Stimulated activated memory B cell treated with anti-CD40 and anti-IgM and Interleukin-4, amounts not matched to agents 10 μg/mL and 1 μg/mL and 100 μg/mL, for 72 hours (primary cell): ENCODE measurements around the gene GSTP1.
"Not testable (repeated sequence)": the region's sequence is repeated elsewhere in the genome, so short reads cannot be mapped to it uniquely, and the experiment has no call there.

Source experiments
- ATAC-seq: fragments of 150-1000 bp; cut with Tn5 transposase; 2 replicates; pipeline ENCODE4 v1.10.0; 2021
- H3K27ac Mint-ChIP-seq: one replicate; pipeline ENCODE4 v1.8.0; 2022; ENCODE audit warnings: mild to moderate bottlenecking, mixed read lengths
- H3K27me3 Mint-ChIP-seq: one replicate; pipeline ENCODE4 v1.8.0; 2022; ENCODE audit warnings: mixed read lengths
- H3K36me3 Mint-ChIP-seq: one replicate; pipeline ENCODE4 v1.8.0; 2022; ENCODE audit warnings: mixed read lengths
- H3K4me1 Mint-ChIP-seq: one replicate; pipeline ENCODE4 v1.8.0; 2022; ENCODE audit warnings: mixed read lengths
- H3K4me3 Mint-ChIP-seq: one replicate; pipeline ENCODE4 v1.8.0; 2022; ENCODE audit warnings: mild to moderate bottlenecking, moderate library complexity, mixed read lengths
- H3K9me3 Mint-ChIP-seq: one replicate; pipeline ENCODE4 v1.8.0; 2022; ENCODE audit warnings: mixed read lengths

GSTP1 gene

DNA sequence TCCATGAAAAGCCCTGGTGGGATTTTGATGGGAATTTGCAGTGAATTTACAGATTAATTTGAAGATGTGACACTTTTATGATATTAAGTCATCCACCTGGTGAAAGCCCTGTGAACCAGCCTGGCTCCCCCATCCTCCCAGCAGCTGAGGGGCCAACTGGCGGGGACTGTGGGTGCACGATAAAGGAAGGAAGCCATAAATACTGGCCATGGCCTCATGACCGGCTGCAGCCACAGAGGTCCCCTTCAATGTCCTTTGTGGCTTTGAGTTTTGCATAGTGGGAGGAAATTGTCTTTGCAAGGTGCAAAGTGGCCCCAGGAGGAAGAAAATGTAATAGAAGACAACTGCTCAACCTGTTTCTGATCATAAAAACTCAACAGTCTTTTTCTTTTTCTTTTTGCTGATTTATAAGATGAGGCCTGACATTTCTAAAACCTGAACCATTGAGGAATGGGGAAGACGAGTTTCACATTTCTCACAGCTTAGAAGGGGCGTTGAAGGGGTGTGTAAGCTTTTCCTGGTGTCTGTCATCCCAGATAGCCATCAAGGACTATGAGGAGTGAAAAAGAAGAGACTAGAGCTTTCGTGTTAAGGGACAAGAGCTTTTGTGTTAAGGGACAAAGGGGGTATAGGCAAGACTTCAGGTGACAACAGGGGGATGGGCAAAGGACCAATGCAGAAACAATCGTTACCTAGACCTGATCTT lies 16.9 kb downstream of the GSTP1 start:
- H3K27ac Mint-ChIP-seq, result no peak overlapping the region
- peaks cover 16% of the 10 kb centered on the region for H3K27me3 Mint-ChIP-seq
- H3K4me1 Mint-ChIP-seq, result peaks cover 28% of the 10 kb centered on the region
- peak overlapping the region; percentile 52 for H3K4me3 Mint-ChIP-seq
- H3K9me3 Mint-ChIP-seq, result peaks cover 2% of the 10 kb centered on the region
- peak; percentile 89 for ATAC-seq
- H3K36me3 Mint-ChIP-seq, result no peaks in the 10 kb centered on the region

DNA sequence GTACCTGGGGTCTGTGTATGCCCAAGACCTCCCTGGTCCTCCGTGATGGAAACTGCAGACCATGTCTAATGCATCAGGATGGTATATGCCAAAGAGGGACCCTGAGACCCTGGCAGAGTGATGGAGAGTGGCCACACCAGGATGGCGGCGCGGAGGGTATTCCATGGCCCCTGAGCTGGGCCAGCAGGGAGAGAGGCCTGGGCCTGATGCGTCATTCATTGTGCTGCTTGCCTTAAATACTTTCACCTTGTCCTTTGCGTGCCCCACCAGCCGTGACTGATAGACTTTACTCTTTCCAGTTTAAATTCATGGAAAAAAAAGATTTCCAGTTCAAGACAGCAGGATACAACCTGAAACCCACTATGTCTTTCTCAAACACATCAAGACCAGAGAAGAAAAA lies 17.5 kb downstream of the GSTP1 start:
- no peak for ATAC-seq
- peaks cover 34% of the 10 kb centered on the region for H3K4me1 Mint-ChIP-seq
- no peaks in the 10 kb centered on the region for H3K36me3 Mint-ChIP-seq
- no peak overlapping the region for H3K27ac Mint-ChIP-seq
- peaks cover 21% of the 10 kb centered on the region for H3K27me3 Mint-ChIP-seq
- no peak overlapping the region for H3K4me3 Mint-ChIP-seq
- H3K9me3 Mint-ChIP-seq, result peaks cover 2% of the 10 kb centered on the region

DNA sequence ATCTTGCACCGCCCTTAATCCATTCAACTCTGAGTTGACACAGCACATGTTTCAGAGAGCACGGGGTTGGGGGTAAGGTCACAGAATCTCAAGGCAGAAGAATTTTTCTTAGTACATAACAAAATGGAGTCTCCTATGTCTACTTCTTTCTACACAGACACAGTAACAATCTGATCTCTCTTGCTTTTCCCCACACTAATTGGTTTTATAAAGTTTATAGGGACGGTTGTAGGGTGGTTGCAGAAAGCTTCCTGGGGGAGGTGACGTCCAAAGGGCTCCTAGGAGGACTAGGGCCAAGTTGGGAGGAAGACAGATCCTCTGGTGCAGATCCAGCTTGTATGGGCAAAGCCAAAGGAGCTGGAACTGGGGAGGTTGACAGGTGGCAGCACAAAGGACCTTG lies 20.5 kb downstream of the GSTP1 start:
- not testable (repeated sequence) for H3K4me3 Mint-ChIP-seq, H3K27ac Mint-ChIP-seq, H3K36me3 Mint-ChIP-seq, H3K9me3 Mint-ChIP-seq, ATAC-seq
- Mint-ChIP-seq H3K4me1 (peaks cover 55% of the 10 kb centered on the region), H3K27me3 (peaks cover 21% of the 10 kb centered on the region)

DNA sequence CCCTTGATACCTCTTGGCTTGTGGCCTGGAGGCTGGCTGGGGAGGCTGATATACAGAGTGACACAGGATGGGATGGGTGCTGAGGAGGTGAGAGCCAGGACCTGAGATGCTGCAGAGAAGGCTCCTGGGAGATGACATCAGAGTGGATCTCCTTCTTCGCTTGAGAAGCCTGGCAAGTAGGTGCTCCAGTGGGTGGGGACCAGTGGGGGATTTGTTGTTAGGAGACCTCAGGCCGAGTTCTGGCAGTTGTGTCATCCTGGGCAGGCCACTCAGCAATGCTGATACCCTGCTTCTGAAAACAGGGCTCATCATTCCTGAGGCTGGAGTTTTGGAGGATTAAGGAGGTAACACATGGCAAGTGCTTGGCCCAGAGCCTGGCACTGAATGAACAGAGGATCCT lies 21.2 kb downstream of the GSTP1 start:
- H3K27me3 Mint-ChIP-seq, result peaks cover 21% of the 10 kb centered on the region
- H3K4me1 Mint-ChIP-seq, result peaks cover 51% of the 10 kb centered on the region
- H3K36me3 Mint-ChIP-seq, result peaks cover 14% of the 10 kb centered on the region
- ATAC-seq, result no peak
- H3K9me3 Mint-ChIP-seq, result no peaks in the 10 kb centered on the region
- H3K27ac Mint-ChIP-seq, result no peak overlapping the region
- no peak overlapping the region for H3K4me3 Mint-ChIP-seq

DNA sequence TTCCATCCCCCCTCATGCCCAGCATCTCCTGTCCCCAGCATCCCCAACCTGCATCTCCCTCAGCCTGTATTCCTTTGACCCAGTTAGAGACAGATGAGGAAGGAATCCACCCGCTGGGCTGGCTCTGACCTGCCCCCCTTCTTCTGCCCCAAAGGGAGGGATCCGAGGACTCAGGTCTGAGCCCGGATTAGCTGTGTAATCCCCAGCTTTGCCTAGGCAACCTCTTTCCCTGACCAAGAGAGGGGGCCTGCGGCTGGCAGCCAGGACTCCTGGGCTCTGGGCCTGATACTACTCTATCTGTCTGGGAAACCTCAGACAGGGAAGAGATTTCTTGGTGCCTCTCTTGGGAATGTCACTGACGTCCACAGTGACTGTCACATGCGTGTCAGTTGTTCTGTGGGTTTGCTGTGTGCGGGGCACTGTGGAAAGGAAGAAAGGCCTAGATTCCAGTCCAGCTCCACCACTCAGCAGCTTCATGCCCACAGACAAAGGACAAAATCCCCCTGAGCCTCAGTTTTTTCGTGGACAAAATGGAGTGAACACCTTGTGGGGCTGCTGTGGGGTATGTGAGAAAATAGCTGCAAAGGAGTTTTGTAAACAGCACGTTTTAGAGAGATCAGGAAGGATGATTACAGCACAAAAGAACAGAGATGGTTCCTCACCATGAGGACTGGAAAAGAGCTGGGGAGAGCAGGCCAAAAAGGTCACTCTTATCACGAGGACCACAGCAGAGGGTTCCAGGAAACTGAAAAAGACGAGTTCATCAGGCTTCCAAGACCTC lies 21.8 kb downstream of the GSTP1 start:
- peaks cover 21% of the 10 kb centered on the region for H3K27me3 Mint-ChIP-seq
- H3K27ac Mint-ChIP-seq, result peak overlapping the region; percentile 57
- no peaks in the 10 kb centered on the region for H3K9me3 Mint-ChIP-seq
- ATAC-seq, result no peak
- H3K36me3 Mint-ChIP-seq, result peaks cover 18% of the 10 kb centered on the region
- peaks cover 45% of the 10 kb centered on the region for H3K4me1 Mint-ChIP-seq
- peak overlapping the region; percentile 74 for H3K4me3 Mint-ChIP-seq

DNA sequence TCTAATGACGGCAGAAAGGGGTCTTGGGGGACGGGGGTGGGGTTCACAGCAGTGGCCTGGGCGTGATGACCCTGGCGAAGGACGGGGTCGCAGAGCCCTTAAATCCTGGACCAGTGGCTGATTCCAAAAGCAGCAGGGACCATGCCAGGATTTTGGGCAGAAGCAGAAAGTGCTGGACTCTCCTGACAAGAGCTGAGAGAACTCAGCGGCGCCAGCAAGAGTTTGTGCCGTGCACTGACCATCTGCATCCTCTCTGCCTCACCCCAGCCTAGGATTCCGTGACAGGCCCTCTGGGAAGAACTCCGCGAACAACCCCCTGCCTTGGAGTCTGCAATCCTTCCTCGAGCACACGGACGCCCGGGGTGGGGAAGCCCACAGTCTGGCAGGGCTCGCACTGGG lies 22.5 kb downstream of the GSTP1 start:
- peaks cover 38% of the 10 kb centered on the region for H3K4me1 Mint-ChIP-seq

DNA sequence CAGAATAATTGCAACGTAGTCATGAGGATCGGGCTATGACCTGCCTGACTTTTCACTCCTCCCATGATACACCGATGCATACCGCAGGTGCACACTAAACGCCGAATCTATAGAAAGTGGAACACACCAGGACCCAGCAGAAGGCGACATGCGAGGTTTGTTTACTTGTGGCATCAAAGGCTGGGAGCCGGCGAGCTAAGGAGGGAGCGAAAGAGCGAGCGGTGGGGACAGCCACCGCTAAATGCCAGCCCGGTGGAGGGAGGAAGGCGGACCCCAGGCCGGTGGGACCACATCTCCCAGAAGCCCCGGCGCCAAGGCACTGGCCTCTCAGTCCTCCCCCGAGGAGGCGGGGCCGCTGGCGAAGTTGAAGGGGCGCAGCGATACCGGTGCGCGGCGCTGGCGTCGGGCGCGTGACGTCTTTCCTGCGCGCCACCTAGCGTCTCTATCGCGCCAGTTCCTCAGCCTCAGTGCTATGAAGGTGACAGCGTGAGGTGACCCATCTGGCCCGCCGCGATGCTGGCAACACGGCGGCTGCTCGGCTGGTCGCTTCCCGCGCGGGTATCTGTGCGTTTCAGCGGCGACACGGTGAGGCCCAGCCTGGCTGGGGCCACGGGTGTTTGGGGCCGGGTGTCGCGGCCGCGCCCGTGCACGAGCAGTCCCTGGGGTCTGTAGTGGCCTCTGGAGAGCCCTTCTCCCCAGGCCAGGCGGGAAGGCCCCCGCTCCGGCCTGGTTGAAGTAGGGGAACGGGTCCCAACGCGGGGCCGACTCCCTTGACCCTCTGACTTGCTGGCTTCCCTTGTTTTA lies 23.1 kb downstream of the GSTP1 start, which contains the start of gene NDUFV1:
Gene NDUFV1, plus strand, starts transcription at position 445 of the 804 bp plus-strand sequence. Its CDS starts 69 bp downstream, at position 514.
- peak within 1 kb of the TSS; percentile 87 for H3K4me3 Mint-ChIP-seq
- peaks cover 21% of the 10 kb centered on the region for H3K27me3 Mint-ChIP-seq
- H3K4me1 Mint-ChIP-seq, result peaks cover 35% of the 10 kb centered on the region
- H3K27ac Mint-ChIP-seq, result peak within 1 kb of the TSS; percentile 76
- H3K9me3 Mint-ChIP-seq, result no peaks in the 10 kb centered on the region
- ATAC-seq, result peak; percentile 99
- H3K36me3 Mint-ChIP-seq, result peaks cover 30% of the 10 kb centered on the region

More for the DNA sequence above, 22.5 kb downstream of the GSTP1 start:
- Mint-ChIP-seq H3K36me3 (peaks cover 24% of the 10 kb centered on the region), H3K9me3 (no peaks in the 10 kb centered on the region), H3K27me3 (peaks cover 21% of the 10 kb centered on the region), H3K27ac (peak overlapping the region; percentile 76), H3K4me3 (peak overlapping the region; percentile 87)
- ATAC-seq, result no peak

DNA sequence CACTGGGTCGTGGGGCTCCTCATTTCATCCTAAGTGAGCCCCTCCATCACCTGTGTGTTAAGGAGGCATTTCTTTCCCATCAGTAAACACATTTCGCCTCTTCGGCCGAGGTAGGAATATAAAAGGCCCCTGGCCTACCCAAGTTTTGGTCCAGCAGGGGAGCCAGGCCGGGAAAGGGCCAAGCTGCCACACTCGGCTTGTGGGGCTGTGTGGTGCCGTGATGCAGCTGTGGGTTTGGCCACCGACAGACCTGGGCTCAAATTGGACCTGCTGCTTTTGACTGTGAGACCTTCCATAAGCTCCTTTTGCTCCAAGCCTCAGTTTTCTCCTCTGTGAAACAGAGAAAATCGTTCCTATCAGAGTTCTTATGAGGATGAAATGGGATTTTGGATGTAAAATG lies 23.9 kb downstream of the GSTP1 start:
- Mint-ChIP-seq H3K36me3 (peaks cover 39% of the 10 kb centered on the region), H3K9me3 (no peaks in the 10 kb centered on the region), H3K27me3 (peaks cover 21% of the 10 kb centered on the region), H3K4me3 (peak overlapping the region; percentile 87), H3K27ac (peak overlapping the region; percentile 76), H3K4me1 (peaks cover 35% of the 10 kb centered on the region)
- ATAC-seq, result no peak

DNA sequence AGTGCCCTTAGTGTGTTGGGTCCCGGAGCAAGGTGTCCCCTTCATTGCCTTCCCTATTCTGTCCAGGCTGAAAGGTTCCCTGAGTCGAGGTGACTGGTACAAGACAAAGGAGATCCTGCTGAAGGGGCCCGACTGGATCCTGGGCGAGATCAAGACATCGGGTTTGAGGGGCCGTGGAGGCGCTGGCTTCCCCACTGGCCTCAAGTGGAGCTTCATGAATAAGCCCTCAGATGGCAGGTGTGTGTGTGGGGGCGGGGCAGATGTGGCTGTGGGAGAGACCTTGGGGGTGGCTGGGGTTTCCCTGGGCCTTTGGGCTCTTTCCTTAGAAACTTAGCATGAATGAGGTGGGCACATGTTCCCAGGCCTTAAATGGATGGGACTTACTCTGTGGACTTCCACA lies 24.9 kb downstream of the GSTP1 start:
- peaks cover 21% of the 10 kb centered on the region for H3K27me3 Mint-ChIP-seq
- H3K9me3 Mint-ChIP-seq, result no peaks in the 10 kb centered on the region
- peaks cover 42% of the 10 kb centered on the region for H3K4me1 Mint-ChIP-seq
- peak overlapping the region; percentile 18 for H3K4me3 Mint-ChIP-seq
- peaks cover 48% of the 10 kb centered on the region for H3K36me3 Mint-ChIP-seq
- H3K27ac Mint-ChIP-seq, result no peak overlapping the region
- no peak for ATAC-seq

DNA sequence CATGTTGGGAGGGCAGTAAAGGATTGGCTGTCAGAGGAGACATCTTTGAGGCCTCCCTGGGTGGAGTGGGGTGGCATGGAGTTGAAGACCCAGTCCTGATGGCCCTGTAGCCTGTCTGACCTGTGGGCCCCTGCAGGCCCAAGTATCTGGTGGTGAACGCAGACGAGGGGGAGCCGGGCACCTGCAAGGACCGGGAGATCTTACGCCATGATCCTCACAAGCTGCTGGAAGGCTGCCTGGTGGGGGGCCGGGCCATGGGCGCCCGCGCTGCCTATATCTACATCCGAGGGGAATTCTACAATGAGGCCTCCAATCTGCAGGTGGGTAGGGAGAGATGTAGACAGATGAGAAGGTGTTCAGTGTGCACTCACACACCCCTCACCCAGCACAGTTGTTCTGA lies 25.7 kb downstream of the GSTP1 start:
- Mint-ChIP-seq H3K4me3 (no peak overlapping the region), H3K36me3 (peaks cover 51% of the 10 kb centered on the region), H3K9me3 (no peaks in the 10 kb centered on the region), H3K27me3 (peaks cover 16% of the 10 kb centered on the region), H3K27ac (no peak overlapping the region), H3K4me1 (peaks cover 48% of the 10 kb centered on the region)
- no peak for ATAC-seq

DNA sequence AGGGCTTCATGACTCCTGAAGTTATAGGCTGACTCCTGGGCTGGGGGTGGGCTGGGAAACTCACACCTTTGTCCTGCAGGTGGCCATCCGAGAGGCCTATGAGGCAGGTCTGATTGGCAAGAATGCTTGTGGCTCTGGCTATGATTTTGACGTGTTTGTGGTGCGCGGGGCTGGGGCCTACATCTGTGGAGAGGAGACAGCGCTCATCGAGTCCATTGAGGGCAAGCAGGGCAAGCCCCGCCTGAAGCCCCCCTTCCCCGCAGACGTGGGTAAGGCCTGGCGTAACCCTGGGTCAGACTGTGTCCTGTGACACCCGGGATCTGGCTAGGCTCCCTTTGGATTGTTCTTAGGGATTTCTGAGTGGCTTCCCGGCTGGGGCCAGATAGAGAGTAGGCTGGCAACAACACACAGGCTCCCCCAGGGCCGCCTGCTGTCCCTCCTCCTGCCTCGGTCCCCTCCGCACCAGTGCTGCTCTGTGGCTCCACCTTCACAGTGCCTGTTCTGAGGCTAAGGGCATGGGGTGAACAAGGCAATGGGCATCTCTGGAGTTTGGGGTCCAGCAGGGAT lies 26.8 kb downstream of the GSTP1 start:
- no peak for ATAC-seq
- peaks cover 5% of the 10 kb centered on the region for H3K27me3 Mint-ChIP-seq
- peaks cover 51% of the 10 kb centered on the region for H3K36me3 Mint-ChIP-seq
- no peaks in the 10 kb centered on the region for H3K9me3 Mint-ChIP-seq
- no peak overlapping the region for H3K4me3 Mint-ChIP-seq
- H3K4me1 Mint-ChIP-seq, result peaks cover 56% of the 10 kb centered on the region
- H3K27ac Mint-ChIP-seq, result no peak overlapping the region

DNA sequence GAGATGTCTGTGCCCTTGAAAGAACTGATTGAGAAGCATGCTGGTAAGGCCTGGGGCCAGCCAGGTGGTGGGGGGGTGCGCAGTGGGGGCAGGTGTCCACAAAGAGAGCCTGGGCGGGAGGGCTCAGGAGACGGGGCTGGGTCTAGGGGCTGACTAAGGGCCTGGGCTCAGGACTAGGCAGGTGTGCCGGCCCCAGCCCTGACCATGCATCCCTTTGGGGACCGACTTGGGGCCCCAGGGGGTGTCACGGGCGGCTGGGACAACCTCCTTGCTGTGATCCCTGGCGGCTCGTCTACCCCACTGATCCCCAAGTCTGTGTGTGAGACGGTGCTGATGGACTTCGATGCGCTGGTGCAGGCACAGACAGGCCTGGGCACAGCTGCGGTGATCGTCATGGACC lies 27.6 kb downstream of the GSTP1 start:
- no peak overlapping the region for H3K27ac Mint-ChIP-seq
- no peaks in the 10 kb centered on the region for H3K9me3 Mint-ChIP-seq
- ATAC-seq, result no peak
- H3K4me3 Mint-ChIP-seq, result no peak overlapping the region
- peaks cover 57% of the 10 kb centered on the region for H3K4me1 Mint-ChIP-seq
- H3K36me3 Mint-ChIP-seq, result peaks cover 51% of the 10 kb centered on the region
- no peaks in the 10 kb centered on the region for H3K27me3 Mint-ChIP-seq

DNA sequence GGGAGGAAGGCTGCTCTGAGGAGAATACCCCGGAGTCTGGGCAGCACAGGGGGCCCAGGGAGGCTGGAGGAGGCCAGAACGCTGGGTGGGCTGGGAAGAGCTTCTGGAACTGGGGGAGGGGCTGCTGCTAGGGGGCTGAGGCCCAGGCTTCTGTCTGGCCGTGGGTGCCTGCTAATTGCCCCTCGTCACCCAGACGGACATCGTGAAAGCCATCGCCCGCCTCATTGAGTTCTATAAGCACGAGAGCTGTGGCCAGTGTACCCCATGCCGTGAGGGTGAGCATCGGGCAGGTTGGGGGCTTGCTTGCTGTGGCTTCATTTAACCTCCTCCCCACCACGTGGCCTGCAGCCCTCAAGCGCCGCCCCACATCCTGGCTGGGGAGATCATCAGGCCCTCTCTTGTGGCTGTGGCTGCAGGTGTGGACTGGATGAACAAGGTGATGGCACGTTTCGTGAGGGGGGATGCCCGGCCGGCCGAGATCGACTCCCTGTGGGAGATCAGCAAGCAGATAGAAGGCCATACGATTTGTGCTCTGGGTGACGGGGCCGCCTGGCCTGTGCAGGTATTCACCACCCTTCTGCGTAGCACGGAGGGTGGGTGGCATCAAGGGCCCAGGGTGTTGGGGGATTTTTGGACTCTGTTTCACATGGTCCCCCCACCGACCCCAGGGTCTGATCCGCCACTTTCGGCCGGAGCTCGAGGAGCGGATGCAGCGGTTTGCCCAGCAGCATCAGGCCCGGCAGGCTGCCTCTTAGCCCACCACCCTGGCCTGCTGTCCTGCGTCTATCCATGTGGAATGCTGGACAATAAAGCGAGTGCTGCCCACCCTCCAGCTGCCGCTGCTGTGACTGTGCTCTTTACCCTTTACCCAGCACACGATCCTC lies 28.3 kb downstream of the GSTP1 start:
- H3K9me3 Mint-ChIP-seq, result no peaks in the 10 kb centered on the region
- peaks cover 51% of the 10 kb centered on the region for H3K36me3 Mint-ChIP-seq
- peak overlapping the region; percentile 37 for H3K27ac Mint-ChIP-seq
- no peaks in the 10 kb centered on the region for H3K27me3 Mint-ChIP-seq
- H3K4me3 Mint-ChIP-seq, result no peak overlapping the region
- peaks cover 53% of the 10 kb centered on the region for H3K4me1 Mint-ChIP-seq
- no peak for ATAC-seq

DNA sequence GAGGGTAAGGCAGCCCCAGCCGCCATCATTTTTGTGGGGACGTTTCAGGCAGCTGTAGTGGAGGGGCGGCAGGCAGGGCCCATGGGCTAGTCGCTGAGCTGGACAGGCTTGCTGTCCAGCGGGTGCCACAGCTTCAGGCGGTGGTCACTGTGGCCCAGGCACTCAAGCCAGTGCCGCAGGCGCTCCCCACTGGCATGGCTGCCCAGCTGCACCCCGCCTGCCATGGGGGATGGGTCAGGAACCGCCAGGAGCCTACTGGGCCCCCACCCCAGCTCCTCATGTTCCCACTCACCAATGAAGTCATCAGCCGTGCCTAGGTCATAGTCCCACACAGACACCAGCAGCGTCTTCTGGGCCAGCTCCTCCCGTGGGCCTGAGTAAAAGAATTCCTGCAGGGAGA lies 29.1 kb downstream of the GSTP1 start:
- Mint-ChIP-seq H3K9me3 (no peaks in the 10 kb centered on the region), H3K4me1 (peaks cover 47% of the 10 kb centered on the region), H3K27ac (peak overlapping the region; percentile 37), H3K4me3 (no peak overlapping the region), H3K27me3 (no peaks in the 10 kb centered on the region), H3K36me3 (peaks cover 51% of the 10 kb centered on the region)
- no peak for ATAC-seq
